ENCODE data around the gene MATK.
A peak's percentile ranks its signal among the peaks of the same experiment; 100 is the strongest.
"Not testable (repeated sequence)": the region's sequence is repeated elsewhere in the genome, so short reads cannot be mapped to it uniquely, and the experiment has no call there.

Gene MATK

GRCh38 chr19:3771000-3771905, 14.9 kb downstream of the MATK start:
- DNase-seq (ENCODE audit: low read depth in 2 of 2): no peak

DNA sequence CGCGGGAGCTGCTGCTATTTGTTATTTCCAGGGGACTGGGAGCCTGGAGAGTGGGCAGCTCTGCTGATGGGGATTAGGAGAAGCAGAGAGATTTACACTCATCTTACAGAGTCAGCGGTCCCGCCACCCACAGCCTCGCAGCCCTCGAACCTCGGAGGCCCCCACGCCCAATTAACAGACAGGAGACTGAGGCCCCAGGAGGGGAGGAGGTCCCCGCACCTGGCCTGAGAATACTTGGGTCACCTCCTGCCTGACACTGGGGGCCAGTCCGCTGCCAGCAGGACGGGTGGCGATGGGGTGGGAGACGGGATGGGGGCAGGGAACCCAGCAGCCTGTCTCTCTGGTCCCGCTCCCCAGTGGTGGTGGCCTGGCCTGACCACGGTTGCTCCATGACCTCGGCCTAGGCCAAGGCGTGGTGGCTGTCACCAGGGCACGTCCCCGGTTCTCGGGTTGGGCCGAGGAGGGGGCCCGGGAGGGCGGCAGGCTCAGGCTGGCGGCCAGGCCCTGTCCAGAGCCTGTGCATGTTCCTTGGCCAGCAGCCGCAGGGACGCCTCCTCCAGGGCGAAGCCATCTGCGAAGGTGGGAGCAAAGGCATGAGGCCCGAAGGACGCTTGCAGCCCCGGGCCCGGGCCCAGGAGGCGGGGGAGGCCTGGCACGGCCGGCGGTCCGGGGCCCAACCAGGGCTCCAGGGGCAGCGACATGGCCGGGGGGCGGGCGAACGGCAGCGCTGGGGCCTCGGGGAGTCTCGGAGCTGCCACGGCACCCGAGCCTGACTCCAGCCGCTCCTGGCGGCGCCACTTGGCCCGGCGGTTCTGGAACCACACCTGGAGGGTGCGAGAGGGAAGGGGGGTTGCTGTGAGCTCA, 15.8 kb downstream of the MATK start:
- DNase-seq (ENCODE audit: low read depth in 2 of 2): no peak

DNA sequence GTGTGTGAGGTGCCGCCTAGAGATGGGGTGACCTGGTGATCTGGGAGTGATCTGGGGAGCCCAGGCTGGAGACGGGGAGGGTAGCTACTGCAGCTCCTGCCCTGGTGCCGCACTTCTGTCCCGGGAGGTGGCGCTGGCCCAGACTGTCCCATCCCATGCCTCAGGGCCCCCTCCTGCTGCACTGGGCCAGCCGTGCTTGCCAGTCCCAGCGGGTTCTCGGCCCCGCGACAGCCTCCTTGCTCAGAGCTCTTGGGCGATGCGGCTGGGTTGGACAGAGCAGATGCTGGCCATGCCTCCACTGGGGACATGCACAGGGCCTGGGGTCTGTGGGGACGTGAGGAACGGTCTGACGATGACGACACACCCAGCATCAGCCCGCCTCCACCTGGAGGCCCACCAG, 16.7 kb downstream of the MATK start:
- DNase-seq (ENCODE audit: low read depth in 2 of 2): no peak

DNA sequence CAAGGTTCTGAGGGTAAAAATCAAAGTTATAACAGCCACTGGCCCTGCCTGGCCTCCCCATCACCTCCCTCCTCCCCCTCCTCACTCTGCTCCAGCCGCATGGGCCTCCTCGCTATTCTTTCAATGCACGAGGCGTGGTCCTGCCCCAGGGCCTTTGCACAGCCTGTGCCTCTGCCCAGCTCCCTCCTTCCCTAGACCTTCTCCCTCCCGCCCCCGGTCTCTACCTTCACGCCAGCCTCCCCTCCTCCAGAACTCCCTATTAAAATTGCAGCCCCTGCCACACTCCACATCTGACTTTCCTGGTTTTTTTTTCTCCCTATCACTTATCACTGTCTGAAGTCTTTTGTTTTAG, 17.5 kb downstream of the MATK start:
- no peak for DNase-seq (ENCODE audit: low read depth in 2 of 2)

DNA sequence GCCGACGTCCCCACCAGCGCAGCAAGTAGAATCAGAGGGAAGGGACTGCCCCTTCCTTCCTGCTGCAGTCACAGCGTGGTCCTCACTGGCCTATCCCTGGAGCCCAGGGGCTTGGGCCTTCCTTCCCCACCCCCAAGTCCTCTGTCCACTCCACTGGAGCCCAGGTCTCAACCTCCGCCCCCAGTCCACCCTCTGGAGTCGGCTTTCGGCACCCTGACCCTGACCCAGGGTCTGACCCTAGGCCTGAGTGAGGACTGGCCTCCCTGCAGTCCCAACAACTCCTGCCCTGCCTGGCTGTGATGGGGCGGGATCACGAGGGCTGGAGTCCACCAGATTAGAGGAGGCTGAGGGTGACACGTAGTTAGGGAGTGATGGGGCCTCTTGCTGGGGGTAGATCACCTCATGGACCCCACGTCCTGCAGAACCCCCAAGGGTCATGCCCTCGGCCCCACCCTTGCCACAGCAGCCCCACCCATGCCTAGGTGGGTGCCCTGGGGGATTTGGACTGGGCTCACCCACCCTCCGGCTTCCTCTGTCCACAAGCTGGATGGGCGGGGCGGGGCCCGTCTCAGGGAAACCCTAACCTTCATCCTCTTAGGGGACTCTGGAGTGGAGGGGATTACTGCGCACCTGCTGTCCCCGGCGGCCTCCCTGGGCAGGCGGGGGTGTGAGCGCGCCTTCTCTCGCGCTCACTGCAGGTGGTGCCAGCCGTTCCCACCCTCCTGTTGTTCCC, 18.0 kb downstream of the MATK start:
- no peak for DNase-seq (ENCODE audit: low read depth in 2 of 2)

DNA sequence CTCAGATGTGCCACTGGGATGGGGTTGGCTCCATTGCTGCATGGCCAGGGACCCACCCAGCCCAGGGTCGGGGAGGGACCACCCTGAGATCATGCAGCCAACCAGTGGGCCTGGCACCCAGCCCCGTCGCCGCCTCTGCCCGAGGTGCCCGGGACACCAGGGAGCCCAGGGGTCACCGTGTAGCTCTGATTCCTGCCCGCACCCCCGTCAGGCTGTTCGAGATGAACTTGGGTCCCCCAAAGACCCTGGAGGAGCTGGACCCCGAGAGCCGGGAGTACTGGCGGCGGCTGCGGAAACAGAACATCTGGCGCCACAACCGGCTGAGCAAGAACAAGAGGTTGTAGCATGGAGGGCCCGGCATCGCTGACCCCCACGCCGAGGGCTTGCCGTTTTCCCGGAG, 19.1 kb downstream of the MATK start:
- no peak for DNase-seq (ENCODE audit: low read depth in 2 of 2)

- no peak for DNase-seq (ENCODE audit: low read depth in 2 of 2)
Observed at GRCh38 chr19:3766520-3766919, 19.7 kb downstream of the MATK start.

- not testable (repeated sequence) for DNase-seq (ENCODE audit: low read depth in 2 of 2)
Observed at GRCh38 chr19:3765757-3766156, 20.4 kb downstream of the MATK start.

DNA sequence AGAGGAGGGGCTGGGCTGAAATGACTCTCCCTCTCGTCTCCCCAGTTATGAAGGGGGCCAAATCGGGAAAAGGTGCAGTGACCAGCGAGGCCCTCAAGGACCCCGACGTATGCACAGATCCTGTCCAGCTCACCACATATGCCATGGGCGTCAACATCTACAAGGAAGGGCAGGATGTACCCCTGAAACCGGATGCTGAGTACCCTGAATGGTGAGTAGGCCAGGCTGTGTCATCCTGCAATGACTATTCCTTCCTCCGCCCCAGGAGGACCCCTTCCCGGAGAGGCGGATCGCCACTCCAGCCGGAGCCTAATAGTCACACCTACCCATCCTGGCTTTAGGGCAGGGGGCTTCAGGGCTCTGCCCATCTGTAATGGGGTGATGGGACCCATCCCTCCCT, 21.1 kb downstream of the MATK start:
- no peak for DNase-seq (ENCODE audit: low read depth in 2 of 2)

DNA sequence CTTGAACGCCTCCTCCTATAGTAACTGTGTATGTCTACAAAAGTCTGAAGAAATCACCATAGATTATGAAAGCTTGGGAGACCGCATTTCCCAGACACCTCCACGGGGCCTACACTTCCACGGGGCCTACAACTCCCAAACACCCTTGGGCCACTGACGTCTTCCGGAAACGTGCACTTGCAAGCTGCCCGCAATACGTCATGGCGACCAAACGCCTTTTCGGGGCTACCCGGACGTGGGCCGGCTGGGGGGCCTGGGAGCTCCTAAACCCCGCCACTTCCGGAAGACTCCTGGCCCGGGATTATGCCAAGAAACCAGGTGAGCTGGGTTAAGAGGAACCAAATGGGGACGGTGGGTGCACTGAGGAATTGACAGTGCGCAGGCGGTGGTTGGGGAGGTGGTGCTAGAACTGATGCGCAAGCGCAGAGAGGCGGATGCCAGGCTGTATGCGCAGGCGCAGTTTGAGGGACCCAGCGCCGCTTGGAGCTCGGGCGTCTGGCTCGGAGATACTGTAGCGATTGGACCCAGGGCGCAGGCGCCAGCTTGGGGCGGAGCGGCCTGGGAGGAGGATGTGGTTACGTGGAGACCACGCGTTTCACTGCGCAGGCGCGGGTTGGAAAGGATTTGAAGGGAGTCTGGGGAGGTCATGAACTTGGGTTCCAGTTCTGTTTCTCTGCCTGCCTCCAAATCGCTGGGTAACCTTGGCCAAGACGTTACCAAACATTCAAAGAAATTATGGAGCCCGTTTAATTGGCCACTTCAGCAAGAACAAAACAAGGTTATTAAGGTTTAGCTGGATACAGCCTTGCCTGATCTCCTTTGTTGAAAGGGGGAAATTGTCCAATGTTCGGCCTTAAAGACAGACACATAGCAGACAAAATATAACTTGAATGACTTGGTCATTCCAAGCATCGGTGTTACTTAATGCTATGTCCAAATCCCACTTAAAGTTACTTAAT, 23.4 kb downstream of the MATK start, which contains the start of gene MRPL54:
Gene MRPL54 (plus strand): TSS at position 182 of the 959 bp plus-strand sequence. CDS start 19 bp downstream, at position 201.
- DNase-seq (ENCODE audit: low read depth in 2 of 2): peak; percentile 98 to 99

DNA sequence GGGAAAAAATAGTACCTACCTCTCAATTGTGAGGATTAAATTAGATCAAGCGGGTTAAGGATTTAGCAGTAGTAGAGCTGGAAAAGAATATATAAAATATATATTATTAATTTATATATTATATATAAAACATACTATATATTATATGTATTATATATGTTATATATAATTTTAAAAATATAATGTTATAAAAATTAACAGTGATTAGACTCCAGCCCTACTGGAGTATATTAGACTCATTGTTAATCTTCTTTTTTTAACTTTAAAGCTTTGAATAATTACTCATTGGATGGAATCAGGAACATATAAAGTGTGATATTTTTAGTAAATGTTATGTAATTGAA, 24.1 kb downstream of the MATK start:
- DNase-seq (ENCODE audit: low read depth in 2 of 2): no peak

- DNase-seq (ENCODE audit: low read depth in 2 of 2): peak; percentile 96 to 97
Observed at GRCh38 chr19:3761382-3762129, 24.6 kb downstream of the MATK start, which contains the start of gene APBA3. Gene APBA3, minus strand, starts transcription at chr19:3761692. Its CDS starts 1,428 bp downstream, at chr19:3760264.

DNA sequence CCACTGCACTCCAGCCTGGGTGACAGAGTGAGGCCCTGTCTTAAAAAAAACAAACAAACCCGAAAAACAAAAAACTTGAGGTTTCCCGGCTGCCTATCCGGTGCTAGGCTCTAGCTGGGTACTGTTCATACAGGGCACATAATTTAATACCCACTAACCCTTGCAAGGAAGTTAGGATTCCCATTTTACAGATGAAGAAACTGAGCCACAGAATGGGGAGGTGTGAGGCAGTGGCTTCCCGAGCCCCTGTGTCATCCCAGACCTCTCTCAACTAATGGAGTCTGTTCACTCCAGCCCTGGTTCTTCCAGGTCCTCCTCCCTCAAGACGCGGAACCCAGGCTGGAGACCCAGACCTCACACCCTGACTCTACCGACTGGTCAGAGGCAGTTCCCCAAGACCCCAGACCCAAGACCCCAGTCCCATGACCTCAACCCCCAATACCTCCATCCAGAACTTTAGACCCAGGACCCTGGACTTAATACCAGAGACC, 25.3 kb downstream of the MATK start:
- no peak for DNase-seq (ENCODE audit: low read depth in 2 of 2)

- DNase-seq (ENCODE audit: low read depth in 2 of 2): no peak
Observed at GRCh38 chr19:3759482-3760254, 26.5 kb downstream of the MATK start.

GRCh38 chr19:3758297-3758696, 27.9 kb downstream of the MATK start:
- DNase-seq (ENCODE audit: low read depth in 2 of 2): not testable (repeated sequence)

DNA sequence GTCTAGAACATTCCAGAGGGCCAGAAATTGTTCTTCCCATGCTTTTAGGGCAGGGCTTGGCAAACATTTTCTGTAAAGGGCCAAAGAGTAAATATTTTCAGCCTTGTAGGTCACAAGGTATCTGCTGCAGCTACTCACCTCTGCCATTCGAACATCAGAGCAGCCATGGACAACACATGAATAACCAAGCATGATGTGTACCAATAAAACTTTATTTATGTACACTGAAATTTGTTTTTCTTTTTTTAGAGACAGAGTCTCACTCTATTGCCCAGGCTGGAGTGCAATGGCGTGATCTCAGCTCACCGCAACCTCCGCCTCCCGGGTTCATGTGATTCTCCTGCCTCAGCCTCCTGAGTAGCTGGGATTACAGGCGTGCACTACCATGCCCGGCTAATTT, 28.5 kb downstream of the MATK start:
- not testable (repeated sequence) for DNase-seq (ENCODE audit: low read depth in 2 of 2)

- no peak for DNase-seq (ENCODE audit: low read depth in 2 of 2)
Observed at GRCh38 chr19:3753631-3754410, 32.4 kb downstream of the MATK start.

GRCh38 chr19:3752492-3752891, 33.7 kb downstream of the MATK start:
- DNase-seq (ENCODE audit: low read depth in 2 of 2): no peak

Measured in stimulated activated CD4-positive, alpha-beta T cell treated with anti-CD3 and anti-CD28 coated beads, Interleukin-1b, Interleukin-23, amount 100 ng/mL, for 4 hours (primary cell).